NCI-H2081 (cell line): Measurements from ENCODE around the gene KCNH1.

ENCODE experiments used
- DNase-seq, 2 experiments: peaks; one replicate each; lab custom pipeline; 2025; lab: John Stamatoyannopoulos, UW

The KCNH1 gene

GRCh38 chr1:210754878-210755665, 378.9 kb downstream of the KCNH1 start:
- DNase-seq: peak; percentile 70 to 91

GRCh38 chr1:210751911-210752310, 382.0 kb downstream of the KCNH1 start:
- DNase-seq: no peak

- DNase-seq: no peak
Observed at GRCh38 chr1:210750468-210750867, 383.5 kb downstream of the KCNH1 start.

- no peak for DNase-seq
Observed at GRCh38 chr1:210748796-210749195, 385.2 kb downstream of the KCNH1 start.

- no peak for DNase-seq
Observed at GRCh38 chr1:210747890-210748289, 386.1 kb downstream of the KCNH1 start.

GRCh38 chr1:210747112-210747511, 386.8 kb downstream of the KCNH1 start:
- DNase-seq: no peak

- DNase-seq: no peak
Observed at GRCh38 chr1:210746024-210746731, 387.8 kb downstream of the KCNH1 start.

- DNase-seq: no peak
Observed at GRCh38 chr1:210743038-210743437, 390.9 kb downstream of the KCNH1 start.

GRCh38 chr1:210741564-210741963, 392.4 kb downstream of the KCNH1 start:
- DNase-seq: no peak

GRCh38 chr1:210739627-210740026, 394.3 kb downstream of the KCNH1 start:
- DNase-seq: no peak

- no peak for DNase-seq
Observed at GRCh38 chr1:210738256-210738655, 395.7 kb downstream of the KCNH1 start.

GRCh38 chr1:210736713-210737112, 397.2 kb downstream of the KCNH1 start:
- peak in 1 of 2 experiments; percentile 34 for DNase-seq

GRCh38 chr1:210731597-210731996, 402.4 kb downstream of the KCNH1 start:
- DNase-seq: no peak

GRCh38 chr1:210731193-210731592, 402.8 kb downstream of the KCNH1 start:
- no peak for DNase-seq

GRCh38 chr1:210730023-210730422, 403.9 kb downstream of the KCNH1 start:
- DNase-seq: peak in 1 of 2 experiments; percentile 41

- no peak for DNase-seq
Observed at GRCh38 chr1:210728437-210729149, 405.4 kb downstream of the KCNH1 start.

- no peak for DNase-seq
Observed at GRCh38 chr1:210727709-210728108, 406.2 kb downstream of the KCNH1 start.

- no peak for DNase-seq
Observed at GRCh38 chr1:210726621-210727020, 407.3 kb downstream of the KCNH1 start.

GRCh38 chr1:210724768-210725167, 409.2 kb downstream of the KCNH1 start:
- DNase-seq: no peak

- no peak for DNase-seq
Observed at GRCh38 chr1:210723646-210724045, 410.3 kb downstream of the KCNH1 start.

GRCh38 chr1:210722410-210723081, 411.4 kb downstream of the KCNH1 start:
- no peak for DNase-seq

GRCh38 chr1:210715072-210715471, 418.9 kb downstream of the KCNH1 start:
- no peak for DNase-seq
